ENCODE measurements around the gene TNS1. TPM values are rescaled to one million over a fixed set of nuclear protein-coding genes. Genes with fewer than 3 reads are reported as not detected.

The TNS1 gene
- total RNA-seq, 1 experiment from 2014 or later: 6.2 TPM

DNA sequence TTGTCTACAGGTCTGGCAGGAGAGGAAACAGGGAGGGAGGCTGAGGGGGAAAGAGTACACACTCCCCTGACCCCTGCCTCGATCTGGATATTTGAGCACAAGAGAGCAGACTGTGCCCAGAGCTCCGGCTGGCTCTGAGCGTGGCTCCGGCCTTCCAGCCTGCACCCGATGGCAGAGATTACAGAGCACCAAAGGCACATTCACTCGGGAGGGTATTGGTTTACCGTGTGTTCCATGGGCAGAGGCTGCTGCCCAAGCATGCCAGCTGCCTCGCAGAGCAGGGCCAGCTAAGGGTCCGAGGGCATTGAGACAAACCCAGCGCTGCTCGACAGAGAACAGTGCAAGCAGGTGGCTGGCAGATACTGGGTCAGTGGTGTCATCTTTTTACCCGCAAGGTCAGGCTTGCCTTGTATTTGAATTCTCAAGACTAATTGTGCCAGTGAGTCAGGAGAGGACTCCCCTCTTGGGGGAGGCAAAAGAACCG lies 132.2 kb downstream of the TNS1 start:
- DNase-seq (ENCODE audit: low read depth, low spot score) (no peak), ATAC-seq (no peak)
- no peak overlapping the region for H3K9ac ChIP-seq (ENCODE audit: low read length)
- no peak overlapping the region for H3K27ac ChIP-seq (ENCODE audit: low read depth, low read length)
- RAD21 ChIA-PET (ENCODE audit: low non-redundant PET in 1 of 2, low total read pairs in 2 of 2, uncharacterized antibody in 2 of 2, unreplicated experiment in 2 of 2): no interaction called here
- CTCF ChIA-PET: interaction anchor here (0.6 kb wide), 1 partner anchor 672 kb away, joined by 4 read pairs; no protein-coding TSS in a partner anchor
- H3K9me2 ChIP-seq (ENCODE audit: insufficient read depth): no peaks in the 10 kb centered on the region
- no peak overlapping the region for H3K4me2 ChIP-seq (ENCODE audit: low read length)
- peaks cover 11 to 14% of the 10 kb centered on the region in 2 experiments; a peak in 3 of 4 replicates for H3K4me1 ChIP-seq (ENCODE audit: control insufficient read depth in 1 of 2, insufficient read depth in 2 of 2, low read length in 2 of 2)
- no peaks in the 10 kb centered on the region for H4K20me1 ChIP-seq (ENCODE audit: insufficient read depth)
- H3K79me2 ChIP-seq (ENCODE audit: insufficient read depth, low read length): no peaks in the 10 kb centered on the region
- no peak overlapping the region for H3K4me3 ChIP-seq (replicated peaks in 1 of 2; ENCODE audit: low read depth in 1 of 2, low read length in 2 of 2)
- BruUV-seq (replicated peaks): no TSS peak
- no peaks in the 10 kb centered on the region for H3K27me3 ChIP-seq (ENCODE audit: insufficient read depth, low read length)
- TF ChIP-seq, protein P1, sequence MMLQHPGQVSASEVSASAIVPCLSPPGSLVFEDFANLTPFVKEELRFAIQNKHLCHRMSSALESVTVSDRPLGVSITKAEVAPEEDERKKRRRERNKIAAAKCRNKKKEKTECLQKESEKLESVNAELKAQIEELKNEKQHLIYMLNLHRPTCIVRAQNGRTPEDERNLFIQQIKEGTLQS (IDR thresholded peaks at IDR 0.05): no peak
- TF ChIP-seq YY1 (IDR thresholded peaks at IDR 0.05; ENCODE audit: extremely low read depth, insufficient replicate concordance, low read depth, low read length) (no peak), EZH2phosphoT487 (IDR thresholded peaks at IDR 0.05; ENCODE audit: borderline replicate concordance) (no peak), CBX3 (IDR thresholded peaks at IDR 0.05; ENCODE audit: low read depth) (no peak), ZFX (IDR thresholded peaks at IDR 0.05) (no peak), ZNF274 (IDR thresholded peaks at IDR 0.05; ENCODE audit: low read depth, low read length) (no peak)
- TF ChIP-seq, protein P2, sequence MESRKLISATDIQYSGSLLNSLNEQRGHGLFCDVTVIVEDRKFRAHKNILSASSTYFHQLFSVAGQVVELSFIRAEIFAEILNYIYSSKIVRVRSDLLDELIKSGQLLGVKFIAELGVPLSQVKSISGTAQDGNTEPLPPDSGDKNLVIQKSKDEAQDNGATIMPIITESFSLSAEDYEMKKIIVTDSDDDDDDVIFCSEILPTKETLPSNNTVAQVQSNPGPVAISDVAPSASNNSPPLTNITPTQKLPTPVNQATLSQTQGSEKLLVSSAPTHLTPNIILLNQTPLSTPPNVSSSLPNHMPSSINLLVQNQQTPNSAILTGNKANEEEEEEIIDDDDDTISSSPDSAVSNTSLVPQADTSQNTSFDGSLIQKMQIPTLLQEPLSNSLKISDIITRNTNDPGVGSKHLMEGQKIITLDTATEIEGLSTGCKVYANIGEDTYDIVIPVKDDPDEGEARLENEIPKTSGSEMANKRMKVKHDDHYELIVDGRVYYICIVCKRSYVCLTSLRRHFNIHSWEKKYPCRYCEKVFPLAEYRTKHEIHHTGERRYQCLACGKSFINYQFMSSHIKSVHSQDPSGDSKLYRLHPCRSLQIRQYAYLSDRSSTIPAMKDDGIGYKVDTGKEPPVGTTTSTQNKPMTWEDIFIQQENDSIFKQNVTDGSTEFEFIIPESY (IDR thresholded peaks at IDR 0.05; ENCODE audit: extremely low read depth, insufficient replicate concordance, low read length): no peak
- POLR2A ChIA-PET: no interaction called here
- no peak overlapping the region for H2AFZ ChIP-seq (ENCODE audit: low read depth, low read length, poor library complexity, severe bottlenecking)
- no peaks in the 10 kb centered on the region for H3K36me3 ChIP-seq (ENCODE audit: control insufficient read depth in 1 of 2, insufficient read depth in 2 of 2, low read length in 2 of 2)
- no peaks in the 10 kb centered on the region for H3K9me3 ChIP-seq (ENCODE audit: control insufficient read depth in 1 of 2, insufficient read depth in 1 of 2, low read depth in 1 of 2, low read length in 2 of 2)
- intact Hi-C loops (cut with micrococcal nuclease): no loop called here

All from HCT116 (cell line).